ENCODE data around the gene SORL1. TPM values are rescaled to one million over a fixed set of nuclear protein-coding genes. Genes with fewer than 3 reads are reported as not detected.
A peak's percentile ranks its signal among the peaks of the same experiment; 100 is the strongest.

SORL1 gene
- polyA plus RNA-seq, 3 donors, result 52.5 to 61.9 (median 59.4) TPM

GRCh38 chr11:121499405-121499804 is 47.3 kb downstream of the SORL1 start:
- Histone ChIP-seq H2AFZ (ENCODE audit: insufficient read depth, low read depth, low read length, poor library complexity, severe bottlenecking) (no peak overlapping the region), H3K4me2 (replicated peaks; ENCODE audit: extremely low read depth, low read length, poor library complexity, severe bottlenecking) (no peak overlapping the region), H4K20me1 (ENCODE audit: insufficient read depth, low read length) (peaks cover 99% of the 10 kb centered on the region), H3K36me3 (replicated peaks in 1 of 2; ENCODE audit: control insufficient read depth in 1 of 2, insufficient read depth in 2 of 2, low read length in 2 of 2) (peaks cover 68 to 84% of the 10 kb centered on the region in 2 donors), H3K27ac (ENCODE audit: low read depth in 1 of 2, low read length in 2 of 2) (no peak overlapping the region), H3K9ac (ENCODE audit: insufficient read depth, low read length, poor library complexity, severe bottlenecking) (no peak overlapping the region), H3K79me2 (ENCODE audit: insufficient read depth, low read length) (peaks cover 25% of the 10 kb centered on the region), H3K9me3 (replicated peaks in 1 of 2; ENCODE audit: control insufficient read depth in 1 of 2, insufficient read depth in 1 of 2, low read length in 2 of 2) (no peaks in the 10 kb centered on the region), H3K4me1 (ENCODE audit: control insufficient read depth in 1 of 2, insufficient read depth in 2 of 2, low read length in 2 of 2) (peaks cover 16 to 20% of the 10 kb centered on the region in 2 donors), H3K27me3 (ENCODE audit: control insufficient read depth in 2 of 2, insufficient read depth in 2 of 2, low read length in 2 of 2) (no peaks in the 10 kb centered on the region), H3K4me3 (replicated peaks in 1 of 3; ENCODE audit: low read depth in 2 of 3, low read length in 3 of 3) (no peak overlapping the region)
- Mint-ChIP-seq H3K9me3 (peaks cover 0 to 4% (median 3%) of the 10 kb centered on the region in 7 donors), H3K27me3 (ENCODE audit: low read depth in 3 of 3) (no peaks in the 10 kb centered on the region), H3K4me3 (no peak overlapping the region), H3K36me3 (peaks cover 70 to 76% of the 10 kb centered on the region in 2 donors), H3K4me1 (peaks cover 23% of the 10 kb centered on the region), H3K27ac (peak overlapping the region in 1 of 7 donors; percentile 67)
- no peak for DNase-seq
- intact Hi-C loops (cut with micrococcal nuclease), result no loop called here
- TF ChIP-seq CTCF (IDR thresholded peaks at IDR 0.05), result no peak
- WGBS (ENCODE audit: insufficient coverage), result no CpG with 5 or more reads among the region's 2 CpGs

- TF ChIP-seq CTCF (IDR thresholded peaks at IDR 0.05), result no peak
- Mint-ChIP-seq H3K27me3 (ENCODE audit: low read depth in 3 of 3) (no peaks in the 10 kb centered on the region), H3K4me3 (no peak overlapping the region), H3K9me3 (peaks cover 2 to 9% (median 3%) of the 10 kb centered on the region in 7 donors), H3K36me3 (peaks cover 78 to 81% of the 10 kb centered on the region in 2 donors), H3K4me1 (peaks cover 15% of the 10 kb centered on the region), H3K27ac (no peak overlapping the region)
- peaks cover 10 to 12% of the 10 kb centered on the region in 2 donors for H3K4me1 ChIP-seq (ENCODE audit: control insufficient read depth in 1 of 2, insufficient read depth in 2 of 2, low read length in 2 of 2)
- H3K27me3 ChIP-seq (ENCODE audit: control insufficient read depth in 2 of 2, insufficient read depth in 2 of 2, low read length in 2 of 2), result no peaks in the 10 kb centered on the region
- no peak overlapping the region for H2AFZ ChIP-seq (ENCODE audit: insufficient read depth, low read depth, low read length, poor library complexity, severe bottlenecking)
- peaks cover 73 to 85% of the 10 kb centered on the region in 2 donors for H3K36me3 ChIP-seq (replicated peaks in 1 of 2; ENCODE audit: control insufficient read depth in 1 of 2, insufficient read depth in 2 of 2, low read length in 2 of 2)
- no peak overlapping the region for H3K4me3 ChIP-seq (replicated peaks in 1 of 3; ENCODE audit: low read depth in 2 of 3, low read length in 3 of 3)
- H3K9ac ChIP-seq (ENCODE audit: insufficient read depth, low read length, poor library complexity, severe bottlenecking), result no peak overlapping the region
- H3K79me2 ChIP-seq (ENCODE audit: insufficient read depth, low read length), result peaks cover 22% of the 10 kb centered on the region
- H3K9me3 ChIP-seq (replicated peaks in 1 of 2; ENCODE audit: control insufficient read depth in 1 of 2, insufficient read depth in 1 of 2, low read length in 2 of 2), result no peaks in the 10 kb centered on the region
- intact Hi-C loops (cut with micrococcal nuclease), result no loop called here
- H3K4me2 ChIP-seq (replicated peaks; ENCODE audit: extremely low read depth, low read length, poor library complexity, severe bottlenecking), result no peak overlapping the region
- H3K27ac ChIP-seq (ENCODE audit: low read depth in 1 of 2, low read length in 2 of 2), result no peak overlapping the region
- 96% methylated on average over 2 of the region's 2 CpGs for WGBS (ENCODE audit: insufficient coverage)
- DNase-seq, result no peak
- peaks cover 98% of the 10 kb centered on the region for H4K20me1 ChIP-seq (ENCODE audit: insufficient read depth, low read length)
Observed at GRCh38 chr11:121500275-121500674, 48.2 kb downstream of the SORL1 start.

Data from CD14-positive monocyte (primary cell).